HCT116 (cell line): ENCODE measurements around the gene SYCE1L. TPM values are rescaled to one million over a fixed set of nuclear protein-coding genes. Genes with fewer than 3 reads are reported as not detected.

Experiments used
- ATAC-seq: fragments of 200-7000 bp; cut with Tn5 transposase; 2 replicates; pipeline ENCODE4 v1.9.1; 2020; ENCODE audit warnings: mild to moderate bottlenecking, moderate library complexity
- BruUV-seq: library from RNA; stranded (reverse); fragments of 400-500 nt; replicated peaks from 2 replicates; lab custom pipeline; 2021; lab: Mats Ljungman, UMichigan
- CTCF ChIA-PET: fragments of 300-600 bp; sonication (Branson Sonifier 250); formaldehyde crosslinking; loops from one replicate; lab custom pipeline; 2021; ENCODE audit warnings: antibody characterized with exemption; lab: Charles Lee
- POLR2A ChIA-PET: fragments of 300-600, 350-600 bp; sonication (Branson Sonifier 250); formaldehyde crosslinking; loops from one replicate; lab custom pipeline; 2021; ENCODE audit warnings: antibody characterized with exemption; lab: Charles Lee
- RAD21 ChIA-PET, 2 experiments: fragments of 300-600 bp; sonication (Branson Sonifier 250); formaldehyde crosslinking; loops; one replicate each; lab custom pipeline; 2023; ENCODE audit warnings: low total read pairs in 2 of 2; ENCODE audit not compliant: uncharacterized antibody in 2 of 2, unreplicated experiment in 2 of 2, low non-redundant PET in 1 of 2; lab: Charles Lee
- DNase-seq: peaks from one replicate; pipeline ENCODE4 v3.0.0-alpha.2; 2010; ENCODE audit warnings: low read depth, low spot score
- H2AFZ ChIP-seq: fragments of 200-600 bp; shearing (Covaris generic), sonication (generic); 2 replicates; pipeline ENCODE4 v1.6.1; 2017; ENCODE audit warnings: low read depth, mixed run types, mixed read lengths, antibody characterized with exemption, low read length; ENCODE audit not compliant: poor library complexity, severe bottlenecking
- H3K27ac ChIP-seq: 2 replicates; pipeline ENCODE4 v1.5.1; 2012; ENCODE audit warnings: low read depth, low read length
- H3K27me3 ChIP-seq: fragments of 200-600 bp; sonication (generic); 2 replicates; pipeline ENCODE4 v1.6.1; 2016; ENCODE audit warnings: mixed run types, low read length, mixed read lengths; ENCODE audit not compliant: insufficient read depth
- H3K36me3 ChIP-seq, 2 experiments: fragments of 200-500 bp in 1 of 2; fragments of 200-600 bp in 1 of 2; sonication (Bioruptor generic) in 1 of 2; sonication (generic) in 1 of 2; 2 replicates each; pipeline versions ENCODE4 v1.5.1 to v1.6.1; 2014 to 2016; ENCODE audit warnings: low read length in 2 of 2, inconsistent platforms in 1 of 2, mixed read lengths in 1 of 2, mixed run types in 1 of 2; ENCODE audit not compliant: insufficient read depth in 2 of 2, control insufficient read depth in 1 of 2
- H3K4me1 ChIP-seq, 2 experiments: fragments of 200-600 bp in 1 of 2; sonication (generic) in 1 of 2; 2 replicates each; pipeline versions ENCODE4 v1.5.1 to v1.6.1; 2012 to 2017; ENCODE audit warnings: low read length in 2 of 2, inconsistent platforms in 1 of 2, mild to moderate bottlenecking in 1 of 2, mixed read lengths in 1 of 2, mixed run types in 1 of 2, moderate library complexity in 1 of 2; ENCODE audit not compliant: insufficient read depth in 2 of 2, control insufficient read depth in 1 of 2
- H3K4me2 ChIP-seq: fragments of 200-600 bp; sonication (generic); 2 replicates; pipeline ENCODE4 v1.6.1; 2017; ENCODE audit warnings: mixed run types, low read length, mixed read lengths
- H3K4me3 ChIP-seq, 2 experiments: fragments of 200-600 bp in 1 of 2; sonication (generic) in 1 of 2; replicated peaks in 1 of 2; 2 replicates each; pipeline ENCODE4 v1.5.1; 2011 to 2016; ENCODE audit warnings: low read length in 2 of 2, control low read depth in 1 of 2, low read depth in 1 of 2, mild to moderate bottlenecking in 1 of 2, mixed read lengths in 1 of 2, mixed run types in 1 of 2
- H3K79me2 ChIP-seq: fragments of 200-600 bp; sonication (generic); 2 replicates; pipeline ENCODE4 v1.6.1; 2017; ENCODE audit warnings: mild to moderate bottlenecking, mixed run types, low read length, moderate library complexity, mixed read lengths; ENCODE audit not compliant: insufficient read depth
- H3K9ac ChIP-seq: fragments of 200-600 bp; sonication (generic); 2 replicates; pipeline ENCODE4 v1.6.1; 2016; ENCODE audit warnings: low read length, mixed read lengths
- H3K9me2 ChIP-seq: fragments of 200-600 bp; sonication (generic), shearing (Covaris generic); 2 replicates; pipeline ENCODE4 v1.6.1; 2017; ENCODE audit warnings: mixed run types, mild to moderate bottlenecking, moderate library complexity; ENCODE audit not compliant: insufficient read depth
- H3K9me3 ChIP-seq, 2 experiments: fragments of 200-500 bp in 1 of 2; fragments of 200-600 bp in 1 of 2; sonication (Bioruptor generic) in 1 of 2; sonication (generic) in 1 of 2; 2 replicates each; pipeline ENCODE4 v1.6.1; 2014 to 2017; ENCODE audit warnings: low read length in 2 of 2, mixed read lengths in 2 of 2, inconsistent platforms in 1 of 2, low read depth in 1 of 2, mild to moderate bottlenecking in 1 of 2, mixed run types in 1 of 2, moderate library complexity in 1 of 2; ENCODE audit not compliant: control insufficient read depth in 1 of 2, insufficient read depth in 1 of 2
- H4K20me1 ChIP-seq: fragments of 200-600 bp; sonication (generic), shearing (Covaris generic); 2 replicates; pipeline ENCODE4 v1.6.1; 2017; ENCODE audit warnings: mixed run types, mild to moderate bottlenecking, moderate library complexity; ENCODE audit not compliant: insufficient read depth
- ATF3 ChIP-seq: IDR thresholded peaks from 2 replicates; pipeline ENCODE4 v1.6.1; 2012
- EZH2 ChIP-seq: fragments of 200-600 bp; sonication (generic); IDR thresholded peaks from 2 replicates; pipeline ENCODE4 v1.6.1; 2017; ENCODE audit warnings: antibody characterized with exemption, mixed run types
- EZH2phosphoT487 ChIP-seq: fragments of 200-600 bp; IDR thresholded peaks from 2 replicates; pipeline ENCODE4 v1.6.1; 2018; ENCODE audit warnings: antibody characterized with exemption, borderline replicate concordance
- JUND ChIP-seq: IDR thresholded peaks from 2 replicates; pipeline ENCODE4 v1.6.1; 2012
- MAX ChIP-seq: IDR thresholded peaks from 2 replicates; pipeline ENCODE4 v1.6.1; 2012
- POLR2AphosphoS5 ChIP-seq: IDR thresholded peaks from 2 replicates; pipeline ENCODE4 v1.6.1; 2011; ENCODE audit warnings: mild to moderate bottlenecking, low read depth, low read length, moderate library complexity
- REST ChIP-seq: IDR thresholded peaks from 2 replicates; pipeline ENCODE4 v1.6.1; 2012; ENCODE audit warnings: low read depth
- SP1 ChIP-seq: IDR thresholded peaks from 2 replicates; pipeline ENCODE4 v1.6.1; 2012; ENCODE audit warnings: low read depth
- SRF ChIP-seq: IDR thresholded peaks from 2 replicates; pipeline ENCODE4 v1.6.1; 2012; ENCODE audit warnings: low read depth
- TCF7L2 ChIP-seq: IDR thresholded peaks from 2 replicates; pipeline ENCODE4 v1.7.0; 2011; ENCODE audit warnings: borderline replicate concordance, inconsistent platforms; ENCODE audit not compliant: insufficient read depth, insufficient read length; ENCODE audit errors: extremely low read depth
- YY1 ChIP-seq: IDR thresholded peaks from 2 replicates; pipeline ENCODE4 v1.6.1; 2011; ENCODE audit warnings: low read length, low read depth, moderate library complexity, mild to moderate bottlenecking; ENCODE audit not compliant: insufficient replicate concordance; ENCODE audit errors: extremely low read depth
- ZFX ChIP-seq: fragments of 450-650 bp; IDR thresholded peaks from 2 replicates; pipeline ENCODE4 v1.6.1; 2017
- intact Hi-C: fragments of 100-400 bp; cut with micrococcal nuclease; formaldehyde crosslinking; loops from 2 replicates; pipeline ENCODE4 v1.10.0; 2022
- total RNA-seq: library from RNA; stranded (reverse); gene quantifications from one replicate; pipeline ENCODE4 v1.2.1, GENCODE V29; 2021; ENCODE audit not compliant: unreplicated experiment
- TF ChIP-seq, protein P1 (sequence below): IDR thresholded peaks from 2 replicates; pipeline ENCODE4 v1.6.1; 2011; ENCODE audit warnings: mild to moderate bottlenecking, low read length, moderate library complexity; ENCODE audit not compliant: insufficient replicate concordance; ENCODE audit errors: extremely low read depth

The SYCE1L gene
- total RNA-seq, 1 experiment from 2014 or later: 25.7 TPM

DNA sequence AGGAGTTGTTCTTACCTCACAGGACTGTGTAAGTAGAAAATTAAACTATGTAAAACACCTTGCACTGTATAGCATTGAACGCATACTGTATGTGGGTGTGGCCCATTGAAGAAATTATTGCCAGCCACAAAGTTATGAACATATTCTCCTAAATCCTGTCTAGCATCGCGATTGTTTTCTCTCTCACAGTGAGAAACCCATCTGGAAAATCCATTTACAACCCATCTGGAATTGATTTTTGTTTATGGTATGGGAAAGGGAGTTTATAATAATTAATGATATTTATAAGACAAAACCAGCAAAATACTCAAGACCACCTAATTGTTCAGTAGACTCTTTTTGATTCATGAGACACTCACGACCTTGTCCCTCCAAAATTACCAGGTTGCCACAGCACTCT, 30.3 kb upstream of the SYCE1L start:
- no peaks in the 10 kb centered on the region for H3K9me2 ChIP-seq
- intact Hi-C loops: loop anchor here (5.0 kb wide), 1 partner anchor 1267 kb away; no protein-coding TSS in a partner anchor
- ChIA-PET RAD21 (no interaction called here), POLR2A (no interaction called here), CTCF (interaction anchor here (1.0 to 3.5 kb wide), 4 partner anchors 46 to 1381 kb away, joined by 3 to 47 read pairs (median 4); no protein-coding TSS in a partner anchor)
- H3K79me2 ChIP-seq: no peaks in the 10 kb centered on the region
- no peak overlapping the region for H3K9ac ChIP-seq
- no peak overlapping the region for H3K4me2 ChIP-seq
- no peaks in the 10 kb centered on the region for H3K9me3 ChIP-seq
- H3K27me3 ChIP-seq: peaks cover 20% of the 10 kb centered on the region
- BruUV-seq: no TSS peak
- H3K4me1 ChIP-seq: no peaks in the 10 kb centered on the region
- H4K20me1 ChIP-seq: no peaks in the 10 kb centered on the region
- H3K27ac ChIP-seq: no peak overlapping the region
- no peak overlapping the region for H3K4me3 ChIP-seq
- H3K36me3 ChIP-seq: no peaks in the 10 kb centered on the region
- DNase-seq: no peak
- no peak overlapping the region for H2AFZ ChIP-seq
- no peak for ATAC-seq
- no peak for TF ChIP-seq SP1
- no peak for TF ChIP-seq ATF3
- TF ChIP-seq EZH2: no peak
- no peak for TF ChIP-seq YY1
- no peak for TF ChIP-seq EZH2phosphoT487
- TF ChIP-seq, protein P1, sequence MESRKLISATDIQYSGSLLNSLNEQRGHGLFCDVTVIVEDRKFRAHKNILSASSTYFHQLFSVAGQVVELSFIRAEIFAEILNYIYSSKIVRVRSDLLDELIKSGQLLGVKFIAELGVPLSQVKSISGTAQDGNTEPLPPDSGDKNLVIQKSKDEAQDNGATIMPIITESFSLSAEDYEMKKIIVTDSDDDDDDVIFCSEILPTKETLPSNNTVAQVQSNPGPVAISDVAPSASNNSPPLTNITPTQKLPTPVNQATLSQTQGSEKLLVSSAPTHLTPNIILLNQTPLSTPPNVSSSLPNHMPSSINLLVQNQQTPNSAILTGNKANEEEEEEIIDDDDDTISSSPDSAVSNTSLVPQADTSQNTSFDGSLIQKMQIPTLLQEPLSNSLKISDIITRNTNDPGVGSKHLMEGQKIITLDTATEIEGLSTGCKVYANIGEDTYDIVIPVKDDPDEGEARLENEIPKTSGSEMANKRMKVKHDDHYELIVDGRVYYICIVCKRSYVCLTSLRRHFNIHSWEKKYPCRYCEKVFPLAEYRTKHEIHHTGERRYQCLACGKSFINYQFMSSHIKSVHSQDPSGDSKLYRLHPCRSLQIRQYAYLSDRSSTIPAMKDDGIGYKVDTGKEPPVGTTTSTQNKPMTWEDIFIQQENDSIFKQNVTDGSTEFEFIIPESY: no peak
- TF ChIP-seq JUND: no peak
- TF ChIP-seq POLR2AphosphoS5: no peak
- TF ChIP-seq SRF: no peak
- no peak for TF ChIP-seq MAX
- TF ChIP-seq REST: no peak
- no peak for TF ChIP-seq ZFX
- TF ChIP-seq TCF7L2: no peak
